ENCODE measurements around the gene IZUMO1.

- TF ChIP-seq CTCF (IDR thresholded peaks at IDR 0.05; ENCODE audit: insufficient read depth, low read length, poor library complexity, severe bottlenecking) = no peak
- no peak for TF ChIP-seq EZH2phosphoT487 (conservative IDR thresholded peaks at IDR 0.05; ENCODE audit: low read length)
Observed at GRCh38 chr19:48757741-48758144, 11.0 kb upstream of the IZUMO1 start.

All from SU-DHL-6 (cell line).